Skeletal muscle tissue (tissue), 4 donors: ENCODE results near the gene PHYKPL. TPM values are rescaled to one million over a fixed set of nuclear protein-coding genes. Genes with fewer than 3 reads are reported as not detected.

Experiments
- H3K27ac ChIP-seq: one replicate; pipeline ENCODE4 v1.7.0; 2013; ENCODE audit warnings: mild to moderate bottlenecking, low read depth, low read length, inconsistent platforms
- H3K27me3 ChIP-seq, 3 donors: one replicate each; pipeline ENCODE4 v1.7.0; 2013; ENCODE audit warnings: low read length in 3 of 3; ENCODE audit not compliant: control insufficient read depth in 3 of 3, insufficient read depth in 3 of 3
- H3K36me3 ChIP-seq, 3 donors: one replicate each; pipeline ENCODE4 v1.7.0; 2013; ENCODE audit warnings: low read length in 3 of 3; ENCODE audit not compliant: control insufficient read depth in 3 of 3, insufficient read depth in 3 of 3
- H3K4me1 ChIP-seq, 3 donors: one replicate each; pipeline ENCODE4 v1.7.0; 2013; ENCODE audit warnings: low read length in 3 of 3, mild to moderate bottlenecking in 3 of 3; ENCODE audit not compliant: control insufficient read depth in 3 of 3, insufficient read depth in 3 of 3
- H3K4me3 ChIP-seq, 3 donors: one replicate each; pipeline ENCODE4 v1.7.0; 2013; ENCODE audit warnings: low read length in 3 of 3
- H3K9ac ChIP-seq, 3 donors: one replicate each; pipeline ENCODE4 v1.7.0; 2013; ENCODE audit warnings: low read length in 3 of 3, mild to moderate bottlenecking in 3 of 3, moderate library complexity in 2 of 3, low read depth in 1 of 3
- H3K9me3 ChIP-seq, 3 donors: one replicate each; pipeline ENCODE4 v1.7.0; 2013; ENCODE audit warnings: low read length in 3 of 3; ENCODE audit not compliant: control insufficient read depth in 3 of 3
- total RNA-seq: library from RNA; depleted of rRNA; stranded (reverse); fragments of >200 nt; gene quantifications from one replicate; pipeline ENCODE4 v1.2.3, GENCODE V29; 2014
- donor health status: Osteomylitis.

The PHYKPL gene
- total RNA-seq, 1 donor from 2014 or later: 38.1 TPM

- H3K27ac ChIP-seq: no peak overlapping the region
- H3K9ac ChIP-seq: no peak overlapping the region
- peaks cover 43 to 65% (median 61%) of the 10 kb centered on the region in 3 donors for H3K36me3 ChIP-seq
- H3K9me3 ChIP-seq: no peaks in the 10 kb centered on the region
- no peak overlapping the region for H3K4me3 ChIP-seq
- H3K27me3 ChIP-seq: no peaks in the 10 kb centered on the region
- peaks cover 24 to 45% (median 36%) of the 10 kb centered on the region in 3 donors for H3K4me1 ChIP-seq
Observed at GRCh38 chr5:178227138-178227659, 5.4 kb downstream of the PHYKPL start.

GRCh38 chr5:178225174-178225573 lies 7.4 kb downstream of the PHYKPL start:
- peaks cover 47 to 73% (median 62%) of the 10 kb centered on the region in 3 donors for H3K36me3 ChIP-seq
- no peak overlapping the region for H3K27ac ChIP-seq
- no peak overlapping the region for H3K9ac ChIP-seq

GRCh38 chr5:178224403-178224802 lies 8.2 kb downstream of the PHYKPL start:
- H3K9ac ChIP-seq: no peak overlapping the region
- H3K36me3 ChIP-seq: peaks cover 39 to 66% (median 55%) of the 10 kb centered on the region in 3 donors
- peaks cover 2 to 28% (median 15%) of the 10 kb centered on the region in 3 donors for H3K4me1 ChIP-seq
- H3K9me3 ChIP-seq: no peaks in the 10 kb centered on the region
- H3K4me3 ChIP-seq: no peak overlapping the region
- no peak overlapping the region for H3K27ac ChIP-seq
- H3K27me3 ChIP-seq: no peaks in the 10 kb centered on the region

More at GRCh38 chr5:178225174-178225573, 7.4 kb downstream of the PHYKPL start:
- no peak overlapping the region for H3K4me3 ChIP-seq
- H3K27me3 ChIP-seq: no peaks in the 10 kb centered on the region
- no peaks in the 10 kb centered on the region for H3K9me3 ChIP-seq
- peaks cover 8 to 36% (median 22%) of the 10 kb centered on the region in 3 donors for H3K4me1 ChIP-seq

- H3K4me3 ChIP-seq: no peak overlapping the region
- no peaks in the 10 kb centered on the region for H3K9me3 ChIP-seq
- H3K36me3 ChIP-seq: peaks cover 37 to 61% (median 51%) of the 10 kb centered on the region in 3 donors
- H3K27ac ChIP-seq: no peak overlapping the region
- no peaks in the 10 kb centered on the region for H3K27me3 ChIP-seq
- peaks cover 2 to 26% (median 13%) of the 10 kb centered on the region in 3 donors for H3K4me1 ChIP-seq
- H3K9ac ChIP-seq: peak overlapping the region in 1 of 3 donors; percentile 33
Observed at GRCh38 chr5:178223828-178224335, 8.7 kb downstream of the PHYKPL start.

DNA sequence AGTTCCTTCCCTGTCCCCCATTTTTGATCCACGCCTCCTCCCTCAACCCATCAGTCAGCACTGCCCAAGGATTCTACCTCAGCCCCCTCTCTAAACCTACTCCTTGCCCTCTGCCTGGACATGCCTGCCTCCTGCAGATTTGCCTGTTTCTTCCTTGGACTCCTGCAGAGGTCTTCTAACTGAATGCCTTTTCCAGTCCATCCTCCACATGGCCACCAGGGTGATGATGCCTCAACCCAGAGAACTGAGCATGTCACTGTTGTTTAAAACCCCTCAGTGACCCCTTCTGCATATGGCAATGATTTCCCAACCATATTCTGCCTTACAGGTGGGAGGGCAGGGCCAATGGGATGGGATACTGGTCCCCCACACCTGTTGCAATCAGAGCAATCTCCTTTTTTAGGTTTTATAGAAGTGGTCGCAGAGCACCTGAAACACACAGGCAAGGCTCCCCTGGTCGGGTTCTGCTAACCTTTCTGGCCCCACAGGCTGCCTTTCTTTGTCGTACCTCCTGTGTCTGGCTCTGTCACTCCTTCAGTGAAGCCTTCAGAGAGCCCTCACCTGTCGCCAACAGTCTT lies 9.3 kb downstream of the PHYKPL start:
- no peaks in the 10 kb centered on the region for H3K27me3 ChIP-seq
- no peak overlapping the region for H3K27ac ChIP-seq
- H3K9ac ChIP-seq: no peak overlapping the region
- H3K9me3 ChIP-seq: no peaks in the 10 kb centered on the region
- H3K36me3 ChIP-seq: peaks cover 33 to 55% (median 49%) of the 10 kb centered on the region in 3 donors
- H3K4me1 ChIP-seq: peaks cover 2 to 20% (median 7%) of the 10 kb centered on the region in 3 donors
- H3K4me3 ChIP-seq: no peak overlapping the region

- H3K9ac ChIP-seq: peak overlapping the region in 1 of 3 donors; percentile 12
- peaks cover 2 to 13% (median 2%) of the 10 kb centered on the region in 3 donors for H3K4me1 ChIP-seq
- H3K27me3 ChIP-seq: no peaks in the 10 kb centered on the region
- peak overlapping the region; percentile 4 for H3K27ac ChIP-seq
- H3K9me3 ChIP-seq: no peaks in the 10 kb centered on the region
- H3K36me3 ChIP-seq: peaks cover 31 to 45% (median 42%) of the 10 kb centered on the region in 3 donors
- no peak overlapping the region for H3K4me3 ChIP-seq
Observed at GRCh38 chr5:178222292-178222691, 10.3 kb downstream of the PHYKPL start.

- H3K4me1 ChIP-seq: peaks cover 2 to 13% (median 2%) of the 10 kb centered on the region in 3 donors
- no peak overlapping the region for H3K4me3 ChIP-seq
Observed at GRCh38 chr5:178221853-178222252, 10.7 kb downstream of the PHYKPL start.

GRCh38 chr5:178221282-178221681 lies 11.3 kb downstream of the PHYKPL start:
- Histone ChIP-seq H3K4me1 (peaks cover 2 to 15% (median 2%) of the 10 kb centered on the region in 3 donors), H3K9ac (peak overlapping the region in 1 of 3 donors; percentile 40), H3K27me3 (no peaks in the 10 kb centered on the region), H3K9me3 (no peaks in the 10 kb centered on the region), H3K27ac (peak overlapping the region; percentile 13), H3K36me3 (peaks cover 28 to 48% (median 42%) of the 10 kb centered on the region in 3 donors), H3K4me3 (no peak overlapping the region)

More at GRCh38 chr5:178221853-178222252, 10.7 kb downstream of the PHYKPL start:
- H3K27ac ChIP-seq: peak overlapping the region; percentile 13
- H3K9ac ChIP-seq: peak overlapping the region in 1 of 3 donors; percentile 12
- H3K27me3 ChIP-seq: no peaks in the 10 kb centered on the region
- H3K9me3 ChIP-seq: no peaks in the 10 kb centered on the region
- H3K36me3 ChIP-seq: peaks cover 27 to 46% (median 40%) of the 10 kb centered on the region in 3 donors

DNA sequence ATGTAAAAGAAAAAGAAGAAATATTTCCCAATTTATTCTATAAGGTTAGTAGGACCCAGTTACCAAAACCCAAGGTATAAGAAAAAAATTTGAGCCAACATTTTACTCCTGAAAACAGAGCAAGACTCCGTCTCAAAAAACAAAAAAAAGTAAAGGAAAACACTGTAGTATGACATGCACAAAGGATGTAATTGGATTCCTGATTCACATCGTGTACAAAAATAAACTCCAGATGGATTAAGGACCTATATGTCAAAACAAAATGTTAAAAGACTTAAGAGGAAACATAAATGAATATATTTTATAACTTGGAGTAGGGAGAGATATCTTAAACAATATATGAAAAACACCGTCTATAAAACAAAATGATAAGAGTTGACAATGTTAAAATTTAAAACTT lies 13.8 kb downstream of the PHYKPL start:
- Histone ChIP-seq H3K4me1 (peaks cover 2 to 19% (median 2%) of the 10 kb centered on the region in 3 donors), H3K27ac (no peak overlapping the region), H3K4me3 (no peak overlapping the region), H3K9ac (no peak overlapping the region), H3K9me3 (no peaks in the 10 kb centered on the region), H3K27me3 (no peaks in the 10 kb centered on the region), H3K36me3 (peaks cover 41 to 60% (median 50%) of the 10 kb centered on the region in 3 donors)

- H3K27me3 ChIP-seq: no peaks in the 10 kb centered on the region
- H3K9me3 ChIP-seq: no peaks in the 10 kb centered on the region
- H3K36me3 ChIP-seq: peaks cover 44 to 59% (median 47%) of the 10 kb centered on the region in 3 donors
- H3K4me3 ChIP-seq: no peak overlapping the region
- H3K27ac ChIP-seq: no peak overlapping the region
- no peak overlapping the region for H3K9ac ChIP-seq
- peaks cover 6 to 22% (median 6%) of the 10 kb centered on the region in 3 donors for H3K4me1 ChIP-seq
Observed at GRCh38 chr5:178218237-178218776, 14.3 kb downstream of the PHYKPL start.
